Sigmoid colon (tissue), 4 donors: ENCODE results near the gene SIM1.

Experiments
- EP300 ChIP-seq, 4 donors: sonication (generic); formaldehyde crosslinking; IDR thresholded peaks; one replicate each; pipeline ENCODE4 v1.6.1; 2017; ENCODE audit warnings: antibody characterized with exemption in 4 of 4
- POLR2A ChIP-seq, 2 donors: fragments of 450-650 bp; IDR thresholded peaks; one replicate each; pipeline ENCODE4 v1.6.1; 2016; ENCODE audit warnings: antibody characterized with exemption in 2 of 2, mild to moderate bottlenecking in 2 of 2, moderate library complexity in 2 of 2
- POLR2AphosphoS5 ChIP-seq, 4 donors: sonication (generic); formaldehyde crosslinking; IDR thresholded peaks; one replicate each; pipeline ENCODE4 v1.6.1; 2017; ENCODE audit warnings: antibody characterized with exemption in 4 of 4
- TF ChIP-seq, protein P1 (sequence below), 4 experiments: fragments of 450-650 bp in 3 of 4; fragments of 200-600 bp in 1 of 4; IDR thresholded peaks; one replicate each; pipeline ENCODE4 v1.5.1; 2016 to 2019; ENCODE audit warnings: antibody characterized with exemption in 4 of 4, mild to moderate bottlenecking in 3 of 4, moderate library complexity in 2 of 4

DNA sequence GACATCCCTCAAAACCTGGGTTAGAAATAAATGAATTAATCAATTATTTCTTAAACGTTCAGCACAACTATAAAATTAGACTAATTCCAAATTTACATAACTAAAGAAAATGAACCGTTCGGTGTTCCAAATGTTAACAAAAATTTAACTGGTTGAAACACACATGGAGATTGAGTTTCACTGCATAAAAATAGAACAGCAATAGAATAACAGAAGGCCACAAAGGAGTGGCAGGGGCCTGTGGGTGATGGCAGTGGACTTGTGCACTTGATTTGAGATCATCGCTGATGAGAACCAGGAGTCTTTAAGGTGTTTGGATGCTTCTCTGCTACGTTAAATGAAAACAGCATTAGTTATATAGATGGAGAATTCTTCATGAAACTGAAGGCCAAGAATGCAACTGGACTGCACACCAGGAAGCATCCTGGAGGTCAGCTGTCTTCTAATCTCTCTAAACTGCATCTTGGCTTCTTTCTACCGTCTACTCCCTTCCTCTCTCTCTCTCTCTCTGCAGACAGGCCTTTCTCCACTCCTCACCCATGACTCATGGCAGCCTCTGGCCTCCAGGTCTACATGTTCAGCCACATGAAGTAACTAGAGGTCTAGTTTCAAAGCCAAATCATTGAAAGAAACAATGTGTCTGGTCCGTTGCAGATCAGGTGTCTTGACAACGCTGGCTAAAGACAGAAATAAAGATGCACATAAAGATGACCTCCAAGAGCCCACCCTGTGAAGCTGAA lies 111.3 kb downstream of the SIM1 start:
- TF ChIP-seq, protein P1, sequence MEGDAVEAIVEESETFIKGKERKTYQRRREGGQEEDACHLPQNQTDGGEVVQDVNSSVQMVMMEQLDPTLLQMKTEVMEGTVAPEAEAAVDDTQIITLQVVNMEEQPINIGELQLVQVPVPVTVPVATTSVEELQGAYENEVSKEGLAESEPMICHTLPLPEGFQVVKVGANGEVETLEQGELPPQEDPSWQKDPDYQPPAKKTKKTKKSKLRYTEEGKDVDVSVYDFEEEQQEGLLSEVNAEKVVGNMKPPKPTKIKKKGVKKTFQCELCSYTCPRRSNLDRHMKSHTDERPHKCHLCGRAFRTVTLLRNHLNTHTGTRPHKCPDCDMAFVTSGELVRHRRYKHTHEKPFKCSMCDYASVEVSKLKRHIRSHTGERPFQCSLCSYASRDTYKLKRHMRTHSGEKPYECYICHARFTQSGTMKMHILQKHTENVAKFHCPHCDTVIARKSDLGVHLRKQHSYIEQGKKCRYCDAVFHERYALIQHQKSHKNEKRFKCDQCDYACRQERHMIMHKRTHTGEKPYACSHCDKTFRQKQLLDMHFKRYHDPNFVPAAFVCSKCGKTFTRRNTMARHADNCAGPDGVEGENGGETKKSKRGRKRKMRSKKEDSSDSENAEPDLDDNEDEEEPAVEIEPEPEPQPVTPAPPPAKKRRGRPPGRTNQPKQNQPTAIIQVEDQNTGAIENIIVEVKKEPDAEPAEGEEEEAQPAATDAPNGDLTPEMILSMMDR (IDR thresholded peaks at IDR 0.05), result no peak
- TF ChIP-seq POLR2A (IDR thresholded peaks at IDR 0.05), result no peak
- TF ChIP-seq POLR2AphosphoS5 (IDR thresholded peaks at IDR 0.05), result no peak
- TF ChIP-seq EP300 (IDR thresholded peaks at IDR 0.05), result no peak
